Uterus (tissue), 2 donors: Measurements from ENCODE around the gene SLC35F3.

Experiments used
- POLR2A ChIP-seq, 2 donors: fragments of 450-650 bp; IDR thresholded peaks; one replicate each; pipeline ENCODE4 v1.6.1; 2016; ENCODE audit warnings: antibody characterized with exemption in 2 of 2, mild to moderate bottlenecking in 1 of 2, moderate library complexity in 1 of 2
- TF ChIP-seq, protein P1 (sequence below), 4 experiments: fragments of 200-600 bp in 2 of 4; fragments of 450-650 bp in 2 of 4; sonication (generic) in 2 of 4; IDR thresholded peaks; one replicate each; pipeline ENCODE4 v1.5.1; 2016 to 2019; ENCODE audit warnings: antibody characterized with exemption in 4 of 4, mild to moderate bottlenecking in 2 of 4, moderate library complexity in 1 of 4

- TF ChIP-seq POLR2A (IDR thresholded peaks at IDR 0.05): no peak
- TF ChIP-seq, protein P1, sequence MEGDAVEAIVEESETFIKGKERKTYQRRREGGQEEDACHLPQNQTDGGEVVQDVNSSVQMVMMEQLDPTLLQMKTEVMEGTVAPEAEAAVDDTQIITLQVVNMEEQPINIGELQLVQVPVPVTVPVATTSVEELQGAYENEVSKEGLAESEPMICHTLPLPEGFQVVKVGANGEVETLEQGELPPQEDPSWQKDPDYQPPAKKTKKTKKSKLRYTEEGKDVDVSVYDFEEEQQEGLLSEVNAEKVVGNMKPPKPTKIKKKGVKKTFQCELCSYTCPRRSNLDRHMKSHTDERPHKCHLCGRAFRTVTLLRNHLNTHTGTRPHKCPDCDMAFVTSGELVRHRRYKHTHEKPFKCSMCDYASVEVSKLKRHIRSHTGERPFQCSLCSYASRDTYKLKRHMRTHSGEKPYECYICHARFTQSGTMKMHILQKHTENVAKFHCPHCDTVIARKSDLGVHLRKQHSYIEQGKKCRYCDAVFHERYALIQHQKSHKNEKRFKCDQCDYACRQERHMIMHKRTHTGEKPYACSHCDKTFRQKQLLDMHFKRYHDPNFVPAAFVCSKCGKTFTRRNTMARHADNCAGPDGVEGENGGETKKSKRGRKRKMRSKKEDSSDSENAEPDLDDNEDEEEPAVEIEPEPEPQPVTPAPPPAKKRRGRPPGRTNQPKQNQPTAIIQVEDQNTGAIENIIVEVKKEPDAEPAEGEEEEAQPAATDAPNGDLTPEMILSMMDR (IDR thresholded peaks at IDR 0.05): no peak
These were observed 39.3 kb upstream of the SLC35F3 start for GRCh38 chr1:233865216-233865615.
